Calu3 (cell line): ENCODE measurements around the gene ARHGEF28. TPM values are rescaled to one million over a fixed set of nuclear protein-coding genes. Genes with fewer than 3 reads are reported as not detected.

Experiments
- BruUV-seq: library from RNA; stranded (reverse); fragments of 400-500 nt; replicated peaks from 2 replicates; lab custom pipeline; 2021; lab: Mats Ljungman, UMichigan
- CTCF ChIA-PET: fragments of 300-600 bp; sonication (Branson Sonifier 250); formaldehyde crosslinking; loops from one replicate; lab custom pipeline; 2022; ENCODE audit warnings: antibody characterized with exemption; lab: Charles Lee
- DNase-seq: peaks from one replicate; pipeline ENCODE4 v3.0.0; 2022
- H3K27ac Mint-ChIP-seq: one replicate; pipeline ENCODE4 v1.8.0; 2022; ENCODE audit warnings: mixed read lengths; ENCODE audit not compliant: unreplicated experiment
- H3K27me3 Mint-ChIP-seq: one replicate; pipeline ENCODE4 v1.8.0; 2022; ENCODE audit warnings: mixed read lengths; ENCODE audit not compliant: unreplicated experiment
- H3K36me3 Mint-ChIP-seq: one replicate; pipeline ENCODE4 v1.8.0; 2022; ENCODE audit warnings: mild to moderate bottlenecking, moderate library complexity, mixed read lengths; ENCODE audit not compliant: insufficient read depth, unreplicated experiment
- H3K4me1 Mint-ChIP-seq: one replicate; pipeline ENCODE4 v1.8.0; 2022; ENCODE audit warnings: mild to moderate bottlenecking, low read depth, mixed read lengths; ENCODE audit not compliant: unreplicated experiment
- H3K4me3 Mint-ChIP-seq: one replicate; pipeline ENCODE4 v1.8.0; 2022; ENCODE audit warnings: mild to moderate bottlenecking, low read depth, moderate library complexity, mixed read lengths; ENCODE audit not compliant: unreplicated experiment
- H3K9me3 Mint-ChIP-seq: one replicate; pipeline ENCODE4 v1.8.0; 2022; ENCODE audit warnings: low read depth, mixed read lengths; ENCODE audit not compliant: unreplicated experiment
- intact Hi-C: fragments of 100-400 bp; cut with micrococcal nuclease; formaldehyde crosslinking; loops from one replicate; pipeline ENCODE4 v1.10.0; 2022; ENCODE audit not compliant: unreplicated experiment
- total RNA-seq: library from RNA; stranded (reverse); gene quantifications from 2 replicates; pipeline ENCODE4 v1.2.3, GENCODE V29; 2022
- TF ChIP-seq, protein P1 (sequence below): fragments of 200-600 bp; IDR thresholded peaks from one replicate; pipeline ENCODE4 v1.8.0; 2022; ENCODE audit warnings: antibody characterized with exemption; ENCODE audit not compliant: unreplicated experiment

The ARHGEF28 gene
- total RNA-seq, 1 experiment from 2014 or later: 92.0 TPM

DNA sequence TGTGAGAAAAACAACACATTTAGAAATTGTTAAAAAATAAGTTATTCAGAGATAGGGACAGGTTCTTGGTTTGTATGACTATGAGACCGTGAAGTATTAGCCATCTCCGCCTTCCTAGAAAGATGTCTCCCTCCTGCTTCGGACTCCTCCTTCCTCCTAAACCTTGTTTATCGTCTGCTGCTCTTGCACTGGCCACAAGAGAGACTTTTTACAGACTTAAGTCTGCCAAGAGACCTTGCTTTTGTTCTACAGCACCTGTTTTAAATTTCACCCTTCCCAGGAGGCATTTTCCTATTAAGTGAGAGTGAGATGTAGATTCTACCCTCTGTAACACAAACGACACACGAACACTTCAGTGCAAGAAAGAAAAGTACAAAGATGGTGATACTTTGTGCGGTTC is 274.6 kb downstream of the ARHGEF28 start:
- Mint-ChIP-seq H3K27ac (peak overlapping the region; percentile 17), H3K27me3 (no peaks in the 10 kb centered on the region), H3K9me3 (no peaks in the 10 kb centered on the region), H3K4me1 (peaks cover 26% of the 10 kb centered on the region), H3K4me3 (peak overlapping the region; percentile 15), H3K36me3 (peaks cover 71% of the 10 kb centered on the region)
- intact Hi-C loops: loop anchor here (5.0 kb wide), 2 partner anchors 492 to 1017 kb away; no protein-coding TSS in a partner anchor
- DNase-seq: no peak
- CTCF ChIA-PET: no interaction called here
- BruUV-seq: no TSS peak
- TF ChIP-seq, protein P1, sequence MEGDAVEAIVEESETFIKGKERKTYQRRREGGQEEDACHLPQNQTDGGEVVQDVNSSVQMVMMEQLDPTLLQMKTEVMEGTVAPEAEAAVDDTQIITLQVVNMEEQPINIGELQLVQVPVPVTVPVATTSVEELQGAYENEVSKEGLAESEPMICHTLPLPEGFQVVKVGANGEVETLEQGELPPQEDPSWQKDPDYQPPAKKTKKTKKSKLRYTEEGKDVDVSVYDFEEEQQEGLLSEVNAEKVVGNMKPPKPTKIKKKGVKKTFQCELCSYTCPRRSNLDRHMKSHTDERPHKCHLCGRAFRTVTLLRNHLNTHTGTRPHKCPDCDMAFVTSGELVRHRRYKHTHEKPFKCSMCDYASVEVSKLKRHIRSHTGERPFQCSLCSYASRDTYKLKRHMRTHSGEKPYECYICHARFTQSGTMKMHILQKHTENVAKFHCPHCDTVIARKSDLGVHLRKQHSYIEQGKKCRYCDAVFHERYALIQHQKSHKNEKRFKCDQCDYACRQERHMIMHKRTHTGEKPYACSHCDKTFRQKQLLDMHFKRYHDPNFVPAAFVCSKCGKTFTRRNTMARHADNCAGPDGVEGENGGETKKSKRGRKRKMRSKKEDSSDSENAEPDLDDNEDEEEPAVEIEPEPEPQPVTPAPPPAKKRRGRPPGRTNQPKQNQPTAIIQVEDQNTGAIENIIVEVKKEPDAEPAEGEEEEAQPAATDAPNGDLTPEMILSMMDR: no peak

DNA sequence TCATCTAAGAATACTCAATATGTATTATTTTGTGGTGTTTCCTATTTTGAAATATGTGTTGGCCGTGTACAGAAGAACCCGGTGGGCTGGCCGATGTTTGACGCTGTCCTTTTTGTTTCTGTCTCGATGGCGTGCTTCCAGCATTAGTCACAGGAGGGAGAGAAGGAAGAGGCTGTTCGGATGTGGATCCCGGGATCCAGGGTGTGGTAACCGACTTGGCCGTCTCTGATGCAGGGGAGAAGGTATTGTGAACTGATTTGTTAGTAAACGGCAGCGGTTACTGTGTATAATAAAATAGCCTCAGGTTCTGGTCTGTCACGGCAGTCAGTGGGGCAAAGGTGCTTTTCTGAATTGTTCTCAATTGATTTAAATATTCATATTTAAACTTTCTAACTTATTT is 275.0 kb downstream of the ARHGEF28 start:
- TF ChIP-seq, protein P1: no peak
- H3K4me3 Mint-ChIP-seq: peak overlapping the region; percentile 15
- H3K27ac Mint-ChIP-seq: peak overlapping the region; percentile 17
- intact Hi-C loops: loop anchor here (5.0 kb wide), 2 partner anchors 491 to 1016 kb away; no protein-coding TSS in a partner anchor
- peaks cover 26% of the 10 kb centered on the region for H3K4me1 Mint-ChIP-seq
- BruUV-seq: no TSS peak
- H3K9me3 Mint-ChIP-seq: no peaks in the 10 kb centered on the region
- H3K36me3 Mint-ChIP-seq: peaks cover 72% of the 10 kb centered on the region
- no peaks in the 10 kb centered on the region for H3K27me3 Mint-ChIP-seq
- peak; percentile 66 for DNase-seq
- CTCF ChIA-PET: interaction anchor here (2.4 kb wide), 1 partner anchor 310 kb away, joined by 5 read pairs; no protein-coding TSS in a partner anchor

DNA sequence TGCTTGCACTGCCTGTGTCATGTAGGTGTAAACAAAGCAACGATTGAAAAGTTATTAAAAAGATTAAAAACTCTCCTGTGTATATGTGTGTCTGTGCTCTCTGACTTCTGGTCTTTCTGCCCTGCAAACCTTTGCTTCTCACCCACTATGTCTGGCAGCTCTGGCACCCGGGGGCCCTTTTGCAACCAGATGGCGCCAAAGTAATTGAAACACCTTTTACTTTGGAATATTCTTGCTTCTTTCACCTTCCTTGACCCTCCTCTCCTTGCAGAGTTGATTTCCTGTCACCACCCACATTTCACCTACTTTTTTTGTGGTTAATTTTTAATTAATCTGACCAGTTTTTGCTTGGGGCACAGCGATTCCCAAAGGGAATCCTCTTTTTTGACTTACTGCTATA is 275.5 kb downstream of the ARHGEF28 start:
- CTCF ChIA-PET: interaction anchor here (1.2 to 2.4 kb wide), 2 partner anchors 310 to 740 kb away, joined by 5 read pairs; partner anchors contain the start of gene ENC1
- H3K27ac Mint-ChIP-seq: peak overlapping the region; percentile 17
- peak; percentile 55 for DNase-seq
- H3K27me3 Mint-ChIP-seq: no peaks in the 10 kb centered on the region
- no peaks in the 10 kb centered on the region for H3K9me3 Mint-ChIP-seq
- H3K4me3 Mint-ChIP-seq: peak overlapping the region; percentile 15
- intact Hi-C loops: loop anchor here (5.0 kb wide), 2 partner anchors 491 to 1016 kb away; no protein-coding TSS in a partner anchor
- no TSS peak for BruUV-seq
- TF ChIP-seq, protein P1: peak; percentile 21
- H3K36me3 Mint-ChIP-seq: peaks cover 74% of the 10 kb centered on the region
- H3K4me1 Mint-ChIP-seq: peaks cover 26% of the 10 kb centered on the region

DNA sequence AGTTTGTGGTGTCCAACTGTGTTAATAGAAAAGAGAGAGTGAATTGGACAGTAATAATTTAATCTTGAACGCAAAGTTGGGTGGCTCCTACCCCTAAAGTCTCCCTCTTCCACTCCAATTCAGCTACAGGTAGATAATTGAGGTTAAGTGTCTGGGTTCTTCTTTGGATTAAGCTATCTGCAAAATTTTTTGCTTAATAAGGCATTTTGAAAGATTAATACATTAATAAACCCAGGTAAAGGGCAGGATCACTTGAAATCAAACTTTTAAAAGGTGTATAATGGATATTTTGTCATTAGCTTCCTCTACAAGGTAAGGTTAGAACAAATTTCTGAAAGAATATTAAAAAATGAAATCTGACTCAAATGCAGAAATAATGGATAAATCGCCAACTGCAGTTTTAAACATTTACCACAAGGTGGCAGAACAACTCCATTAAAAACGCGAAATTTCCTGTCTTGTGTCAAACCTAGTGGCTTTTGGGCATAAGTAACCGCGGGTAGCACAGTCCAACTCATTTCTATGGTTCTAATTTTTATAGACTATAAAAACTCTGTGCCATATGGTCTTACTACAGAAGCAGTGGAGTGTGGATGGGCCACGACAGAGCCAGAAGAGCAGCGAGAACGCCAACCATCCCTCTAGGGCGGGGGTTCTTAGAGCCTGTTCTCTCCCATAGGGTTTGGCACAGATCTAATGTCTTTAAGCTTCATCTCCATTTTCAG is 276.5 kb downstream of the ARHGEF28 start:
- no TSS peak for BruUV-seq
- intact Hi-C loops: loop anchor here (1.0 to 5.0 kb wide), 3 partner anchors 490 to 1015 kb away; no protein-coding TSS in a partner anchor

More for the DNA sequence above, 276.5 kb downstream of the ARHGEF28 start:
- Mint-ChIP-seq H3K36me3 (peaks cover 77% of the 10 kb centered on the region), H3K4me3 (no peak overlapping the region), H3K27me3 (no peaks in the 10 kb centered on the region), H3K4me1 (peaks cover 26% of the 10 kb centered on the region), H3K9me3 (no peaks in the 10 kb centered on the region), H3K27ac (no peak overlapping the region)
- peak; percentile 19 for DNase-seq
- CTCF ChIA-PET: interaction anchor here (0.5 to 2.4 kb wide), 4 partner anchors 8 to 739 kb away, joined by 3 to 5 read pairs (median 4); partner anchors contain the start of gene ENC1
- TF ChIP-seq, protein P1: peak; percentile 79
